Umbilical cord (tissue), 2 donors: ENCODE data around the gene SKAP2. TPM values are rescaled to one million over a fixed set of nuclear protein-coding genes. Genes with fewer than 3 reads are reported as not detected.

Source experiments
- DNase-seq: peaks from one replicate; pipeline ENCODE4 v3.0.0-alpha.2; 2015; ENCODE audit warnings: low spot score
- total RNA-seq: library from RNA; depleted of rRNA; stranded (reverse); fragments of >200 nt; gene quantifications from one replicate; pipeline ENCODE4 v1.2.3, GENCODE V29; 2014; ENCODE audit warnings: low replicate concordance; ENCODE audit not compliant: insufficient read depth

Gene SKAP2
- total RNA-seq, 1 donor from 2014 or later: 12.0 TPM

- DNase-seq: peak; percentile 97
These were observed 196.8 kb downstream of the SKAP2 start for GRCh38 chr7:26667514-26668133.

GRCh38 chr7:26664735-26665416 is 199.5 kb downstream of the SKAP2 start:
- DNase-seq: peak; percentile 70

GRCh38 chr7:26664274-26664673 is 200.1 kb downstream of the SKAP2 start:
- DNase-seq: no peak

GRCh38 chr7:26663874-26664273 is 200.5 kb downstream of the SKAP2 start:
- no peak for DNase-seq

- DNase-seq: peak; percentile 15
These were observed 201.7 kb downstream of the SKAP2 start for GRCh38 chr7:26662646-26663045.

GRCh38 chr7:26659121-26659520 is 205.3 kb downstream of the SKAP2 start:
- DNase-seq: no peak

- DNase-seq: no peak
These were observed 205.9 kb downstream of the SKAP2 start for GRCh38 chr7:26658389-26659084.

GRCh38 chr7:26657686-26658388 is 206.6 kb downstream of the SKAP2 start:
- DNase-seq: no peak

- no peak for DNase-seq
These were observed 207.2 kb downstream of the SKAP2 start for GRCh38 chr7:26657206-26657641.

GRCh38 chr7:26656735-26657134 is 207.7 kb downstream of the SKAP2 start:
- no peak for DNase-seq

- DNase-seq: no peak
These were observed 208.6 kb downstream of the SKAP2 start for GRCh38 chr7:26655781-26656180.

- DNase-seq: peak; percentile 38
These were observed 210.7 kb downstream of the SKAP2 start for GRCh38 chr7:26653430-26654399.

- no peak for DNase-seq
These were observed 211.8 kb downstream of the SKAP2 start for GRCh38 chr7:26652401-26653100.

GRCh38 chr7:26650103-26650502 is 214.3 kb downstream of the SKAP2 start:
- DNase-seq: no peak

- DNase-seq: no peak
These were observed 215.0 kb downstream of the SKAP2 start for GRCh38 chr7:26649388-26649787.

- peak; percentile 74 for DNase-seq
These were observed 215.8 kb downstream of the SKAP2 start for GRCh38 chr7:26648554-26648953.

GRCh38 chr7:26646336-26647048 is 217.9 kb downstream of the SKAP2 start:
- peak; percentile 56 for DNase-seq

GRCh38 chr7:26645121-26645520 is 219.3 kb downstream of the SKAP2 start:
- DNase-seq: no peak

- DNase-seq: no peak
These were observed 222.0 kb downstream of the SKAP2 start for GRCh38 chr7:26642416-26642815.

GRCh38 chr7:26639695-26640094 is 224.7 kb downstream of the SKAP2 start:
- DNase-seq: no peak
